Bone marrow (tissue), 2 donors: ENCODE results near the gene RAB3GAP1.

ENCODE experiments used
- DNase-seq, 2 donors: peaks; one replicate each; lab custom pipeline; 2025; lab: John Stamatoyannopoulos, UW

RAB3GAP1 gene

DNA sequence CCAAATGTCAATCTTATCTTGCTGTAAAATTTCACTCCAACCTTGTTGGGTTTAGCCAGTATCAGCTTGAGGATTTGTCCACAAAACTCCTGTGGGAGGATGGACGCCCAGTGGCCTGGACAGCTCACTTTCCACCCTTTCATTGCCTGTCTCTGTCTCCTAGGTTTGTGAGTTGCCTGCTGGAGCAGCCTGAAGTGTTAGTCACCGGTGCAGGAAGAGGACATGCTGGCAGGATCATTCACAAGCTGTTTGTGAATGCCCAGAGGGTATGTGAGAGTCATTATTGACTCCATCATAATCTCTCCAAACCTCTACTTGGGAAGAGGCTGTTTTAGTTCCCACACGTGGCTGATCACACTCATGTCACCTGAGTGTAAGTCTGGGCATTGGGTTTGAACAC lies 112.3 kb downstream of the RAB3GAP1 start:
- DNase-seq: no peak

- DNase-seq: no peak
Measured at GRCh38 chr2:135167273-135167672, 115.2 kb downstream of the RAB3GAP1 start.

DNA sequence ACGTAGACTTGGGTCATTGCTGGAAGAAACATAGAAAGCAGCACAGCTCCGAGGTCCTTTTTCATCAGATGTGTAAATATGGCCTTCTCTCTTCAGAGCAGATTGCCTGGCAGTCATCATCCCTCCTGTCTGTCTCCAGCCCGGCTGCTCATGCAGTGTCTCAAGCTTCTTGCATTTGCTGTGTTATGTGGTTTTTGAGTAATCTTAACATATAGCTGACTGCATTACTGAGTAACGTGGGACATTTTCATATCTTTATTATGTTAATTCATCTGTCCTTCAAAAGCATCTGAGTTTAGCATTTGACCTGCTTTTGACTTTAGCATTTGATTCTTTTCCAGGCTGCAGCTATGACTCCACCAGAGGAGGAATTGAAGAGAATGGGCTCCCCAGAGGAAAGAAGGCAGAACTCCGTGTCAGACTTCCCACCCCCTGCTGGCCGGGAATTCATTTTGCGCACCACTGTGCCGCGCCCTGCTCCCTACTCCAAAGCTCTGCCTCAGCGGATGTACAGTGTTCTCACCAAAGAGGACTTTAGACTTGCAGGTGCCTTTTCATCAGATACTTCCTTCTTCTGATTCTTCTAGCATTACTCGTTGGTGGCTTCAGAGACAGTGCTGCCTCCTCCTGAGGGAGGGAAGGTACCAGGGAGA lies 116.2 kb downstream of the RAB3GAP1 start:
- no peak for DNase-seq

- no peak for DNase-seq
Measured at GRCh38 chr2:135169900-135170753, 118.0 kb downstream of the RAB3GAP1 start.

DNA sequence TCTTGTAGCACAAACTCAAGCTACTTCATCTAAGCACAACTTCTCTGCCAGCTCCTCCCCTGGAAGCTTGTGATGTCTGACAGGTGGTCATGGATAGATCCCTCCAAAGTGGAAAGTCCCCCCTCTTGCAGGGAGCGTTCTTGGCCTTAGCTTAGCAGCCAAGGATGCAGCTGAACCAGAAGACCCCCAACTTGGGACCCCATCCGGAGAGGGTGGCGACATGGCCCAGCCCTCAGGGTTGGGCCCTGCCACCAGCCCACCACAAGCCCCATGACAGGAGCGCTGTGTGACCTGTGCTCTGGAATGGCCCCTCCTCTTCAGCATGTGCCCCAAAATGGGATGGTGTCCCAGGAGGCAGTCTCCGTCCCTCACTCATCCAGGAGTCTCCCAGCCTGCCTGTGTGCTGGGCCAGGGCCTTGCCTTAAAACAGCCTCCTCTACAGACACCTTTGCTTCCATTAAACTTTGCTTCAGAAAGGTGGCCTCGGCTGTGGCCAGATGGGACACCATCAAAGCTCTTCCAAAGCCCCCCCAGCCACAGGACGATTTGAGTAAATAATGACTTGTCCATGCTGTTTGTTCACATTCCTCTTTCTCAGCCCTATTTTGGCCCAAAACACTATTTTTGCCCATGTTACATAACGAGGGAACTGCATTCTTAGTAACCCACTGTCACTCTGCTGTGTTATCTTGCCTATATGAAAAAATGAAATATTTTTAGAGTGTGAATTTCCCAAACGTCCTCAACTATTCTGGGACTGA lies 122.1 kb downstream of the RAB3GAP1 start:
- no peak for DNase-seq

- DNase-seq: no peak
Measured at GRCh38 chr2:135174810-135175093, 122.7 kb downstream of the RAB3GAP1 start.

DNA sequence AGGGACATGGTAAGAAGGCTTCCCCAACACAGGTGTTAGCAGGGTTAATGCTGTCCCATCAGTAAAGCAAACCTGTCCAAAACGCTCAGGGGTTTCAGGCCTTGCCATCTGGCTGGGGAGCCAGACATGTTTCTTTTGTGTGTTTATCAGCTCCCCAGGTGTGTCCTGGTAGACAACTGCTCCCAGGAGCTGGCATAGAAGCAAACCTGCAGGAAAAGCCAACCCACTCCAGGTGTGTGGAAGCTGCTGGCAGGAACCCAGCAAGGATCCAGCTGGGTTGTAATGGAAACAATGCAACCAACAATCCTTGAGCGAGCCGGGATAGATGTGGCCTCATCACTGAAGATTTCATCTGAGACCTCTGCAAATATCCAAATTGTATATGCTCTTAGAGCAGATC lies 123.1 kb downstream of the RAB3GAP1 start:
- DNase-seq: no peak

- DNase-seq: no peak
Measured at GRCh38 chr2:135179689-135180088, 127.6 kb downstream of the RAB3GAP1 start.

DNA sequence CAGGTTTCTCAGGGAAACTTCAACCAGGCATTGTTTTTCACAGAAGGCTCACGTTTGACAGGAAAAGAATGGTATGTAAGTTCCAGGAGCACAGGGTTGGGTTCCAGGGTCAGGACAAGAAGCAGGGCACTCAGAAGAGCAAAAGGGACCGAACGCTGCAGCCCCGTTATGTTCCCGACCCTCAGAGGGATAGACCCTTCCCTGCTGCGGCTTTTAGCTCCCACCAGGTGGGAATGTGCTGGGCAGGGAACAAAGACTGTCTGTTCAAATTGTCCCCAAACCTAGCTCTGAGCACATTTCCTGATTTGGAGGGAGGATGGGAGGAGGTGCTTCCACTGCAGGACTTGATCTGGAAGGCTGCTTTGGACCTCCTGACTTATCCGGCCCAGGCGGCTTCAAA lies 130.1 kb downstream of the RAB3GAP1 start:
- DNase-seq: no peak

GRCh38 chr2:135182601-135183000 lies 130.5 kb downstream of the RAB3GAP1 start:
- no peak for DNase-seq

GRCh38 chr2:135183822-135184221 lies 131.7 kb downstream of the RAB3GAP1 start:
- no peak for DNase-seq

GRCh38 chr2:135186054-135186453 lies 134.0 kb downstream of the RAB3GAP1 start:
- no peak for DNase-seq

DNA sequence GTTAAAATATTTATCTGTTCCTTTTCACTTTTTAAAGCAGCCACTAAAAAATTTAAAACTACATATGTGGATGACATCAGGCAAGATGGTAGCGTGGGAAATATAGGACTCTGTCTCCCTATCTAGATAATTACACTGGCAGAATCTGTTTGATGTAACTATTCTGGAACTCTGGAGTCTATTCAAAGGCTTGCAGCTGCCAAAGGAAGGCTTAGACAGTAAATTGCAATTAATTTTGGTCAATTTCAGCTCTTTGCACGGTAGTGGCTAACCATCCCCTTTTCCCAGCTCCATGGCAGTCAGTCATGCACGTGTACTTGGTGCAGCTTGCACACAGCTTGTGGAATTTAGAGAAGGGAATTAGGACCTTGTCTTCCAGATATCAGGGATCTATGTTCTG lies 135.2 kb downstream of the RAB3GAP1 start:
- no peak for DNase-seq

DNA sequence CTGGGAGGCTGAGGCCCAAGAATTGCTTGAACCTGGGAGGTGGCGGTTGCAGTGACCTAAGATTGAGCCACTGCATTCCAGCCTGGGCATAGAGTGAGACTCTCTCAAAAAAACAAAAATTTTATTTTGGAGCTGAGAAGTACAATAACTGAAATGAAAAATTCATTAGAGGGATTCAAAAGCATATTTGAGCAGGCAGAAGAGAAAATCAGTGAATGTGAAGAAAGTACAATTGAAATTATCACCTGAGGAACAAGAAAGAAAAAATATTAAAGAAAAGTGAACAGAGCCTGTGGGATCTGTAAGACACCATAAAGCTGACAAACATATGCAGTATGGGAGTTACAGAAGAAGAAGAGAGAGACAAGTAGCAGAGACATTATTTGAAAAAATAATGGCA lies 137.1 kb downstream of the RAB3GAP1 start:
- no peak for DNase-seq

- no peak for DNase-seq
Measured at GRCh38 chr2:135190799-135191198, 138.7 kb downstream of the RAB3GAP1 start.

DNA sequence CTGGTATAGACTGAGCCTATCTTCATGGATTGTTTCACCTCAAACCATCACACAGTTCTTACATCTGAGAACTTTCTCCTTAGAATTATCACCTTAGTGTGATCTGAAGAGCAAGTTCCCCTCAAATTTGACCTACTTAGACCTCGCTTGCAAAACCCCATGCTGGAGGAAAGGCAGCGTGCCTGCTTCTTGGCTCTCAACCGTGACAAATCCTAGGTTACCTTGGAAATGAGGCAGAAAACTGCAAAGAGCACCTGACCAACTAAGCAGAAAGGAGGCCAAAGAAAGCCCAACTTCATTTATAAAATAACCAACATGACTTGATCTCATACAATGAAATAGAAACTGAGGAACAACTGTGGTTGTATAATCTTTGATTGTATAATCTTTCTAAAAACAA lies 146.4 kb downstream of the RAB3GAP1 start:
- DNase-seq: no peak

DNA sequence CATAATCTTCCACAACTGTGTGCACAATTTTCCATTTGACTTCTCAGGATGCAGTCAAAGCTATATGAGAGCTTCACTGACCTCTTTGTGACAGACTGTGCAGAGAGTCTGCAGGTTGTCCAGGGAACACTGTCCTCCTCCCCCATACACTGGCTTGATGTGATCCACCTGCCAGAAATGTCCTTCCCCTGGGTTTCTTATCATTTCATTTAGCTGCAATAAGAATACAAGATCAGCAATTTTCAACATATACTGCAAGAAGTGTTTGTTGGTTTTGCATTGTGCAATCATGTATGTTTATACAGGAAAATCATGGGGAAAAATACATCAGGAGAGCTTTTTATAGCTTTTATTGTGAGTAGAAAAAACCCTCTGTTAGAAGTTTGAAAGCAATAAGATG lies 150.7 kb downstream of the RAB3GAP1 start:
- DNase-seq: no peak

GRCh38 chr2:135203944-135204343 lies 151.9 kb downstream of the RAB3GAP1 start:
- DNase-seq: no peak

DNA sequence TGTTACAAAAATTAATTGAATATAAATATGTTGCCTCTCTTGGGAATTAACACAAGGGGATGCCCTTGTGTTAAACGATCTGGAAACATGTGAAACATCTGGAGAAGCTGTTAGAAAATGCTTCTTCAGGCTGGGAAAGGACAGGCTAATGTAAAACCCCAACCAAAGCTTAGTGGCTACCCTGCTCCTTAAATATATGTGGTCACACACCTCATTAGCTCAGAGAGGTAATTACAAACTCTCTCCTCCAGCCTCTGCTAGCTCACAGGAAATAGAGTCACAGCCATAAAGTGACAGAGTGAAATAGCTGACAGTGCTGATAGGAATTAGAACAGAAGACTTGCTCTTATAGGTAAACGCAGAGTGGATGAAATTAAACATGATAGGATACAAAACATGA lies 155.9 kb downstream of the RAB3GAP1 start:
- DNase-seq: no peak

- DNase-seq: no peak
Measured at GRCh38 chr2:135212757-135213156, 160.7 kb downstream of the RAB3GAP1 start.

DNA sequence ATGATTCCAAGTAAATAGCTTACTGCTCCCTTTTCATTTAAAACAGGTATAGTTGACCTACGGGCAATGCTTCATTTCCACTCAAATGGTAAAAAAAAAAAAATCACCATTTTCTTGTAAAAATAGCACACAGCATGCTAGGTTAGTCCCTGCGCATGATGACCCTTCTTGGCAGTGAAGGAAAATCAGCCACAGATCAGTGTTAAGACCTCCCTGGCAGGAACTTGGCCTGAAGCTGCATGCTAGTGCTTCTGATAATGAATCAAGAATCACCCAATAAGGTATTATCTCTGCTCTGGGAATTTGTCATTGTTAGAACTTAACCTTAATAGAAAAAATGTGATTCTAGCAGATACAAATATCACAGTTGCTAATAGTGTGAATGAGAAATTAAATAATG lies 166.3 kb downstream of the RAB3GAP1 start:
- no peak for DNase-seq

- DNase-seq: no peak
Measured at GRCh38 chr2:135219226-135219625, 167.1 kb downstream of the RAB3GAP1 start.
